Measurements from ENCODE around the gene CHPT1.

Gene CHPT1

GRCh38 chr12:101703487-101703886 lies 6.0 kb downstream of the CHPT1 start:
- Histone ChIP-seq H3K4me1 (ENCODE audit: insufficient read depth, low read length) (no peaks in the 10 kb centered on the region; the same call in 1 of the 2 replicates), H3K9me3 (ENCODE audit: insufficient read depth, low read depth, low read length) (no peaks in the 10 kb centered on the region), H3K27ac (ENCODE audit: low read length) (no peak overlapping the region), H3K27me3 (ENCODE audit: insufficient read depth, low read length) (peaks cover 3% of the 10 kb centered on the region; the same call in 1 of the 2 replicates), H3K36me3 (ENCODE audit: insufficient read depth, low read depth, low read length) (no peaks in the 10 kb centered on the region), H3K4me3 (ENCODE audit: low read length) (no peak overlapping the region), H3K9ac (ENCODE audit: low read depth, low read length) (no peak overlapping the region)

DNA sequence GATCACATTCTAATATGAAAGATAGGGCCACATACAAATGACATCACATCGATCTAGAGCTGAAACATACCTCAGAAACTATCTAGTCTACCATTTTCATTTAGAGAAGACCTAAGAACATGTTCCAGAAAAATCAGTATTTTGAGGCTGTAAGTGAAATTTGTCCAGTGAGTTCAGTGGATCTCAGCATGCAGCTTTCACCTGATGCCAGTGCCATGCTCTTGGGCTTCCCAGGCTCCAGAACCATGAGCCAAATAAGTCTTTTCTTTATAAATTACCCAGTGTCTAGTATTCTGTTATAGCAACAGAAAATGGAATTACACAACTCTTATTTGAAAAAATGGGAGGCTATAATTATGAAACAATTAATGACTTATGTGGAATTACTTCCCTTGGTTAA lies 9.0 kb downstream of the CHPT1 start:
- Histone ChIP-seq H3K4me1 (ENCODE audit: insufficient read depth, low read length) (no peaks in the 10 kb centered on the region), H3K9ac (ENCODE audit: low read depth, low read length) (no peak overlapping the region), H3K27me3 (ENCODE audit: insufficient read depth, low read length) (no peaks in the 10 kb centered on the region)

DNA sequence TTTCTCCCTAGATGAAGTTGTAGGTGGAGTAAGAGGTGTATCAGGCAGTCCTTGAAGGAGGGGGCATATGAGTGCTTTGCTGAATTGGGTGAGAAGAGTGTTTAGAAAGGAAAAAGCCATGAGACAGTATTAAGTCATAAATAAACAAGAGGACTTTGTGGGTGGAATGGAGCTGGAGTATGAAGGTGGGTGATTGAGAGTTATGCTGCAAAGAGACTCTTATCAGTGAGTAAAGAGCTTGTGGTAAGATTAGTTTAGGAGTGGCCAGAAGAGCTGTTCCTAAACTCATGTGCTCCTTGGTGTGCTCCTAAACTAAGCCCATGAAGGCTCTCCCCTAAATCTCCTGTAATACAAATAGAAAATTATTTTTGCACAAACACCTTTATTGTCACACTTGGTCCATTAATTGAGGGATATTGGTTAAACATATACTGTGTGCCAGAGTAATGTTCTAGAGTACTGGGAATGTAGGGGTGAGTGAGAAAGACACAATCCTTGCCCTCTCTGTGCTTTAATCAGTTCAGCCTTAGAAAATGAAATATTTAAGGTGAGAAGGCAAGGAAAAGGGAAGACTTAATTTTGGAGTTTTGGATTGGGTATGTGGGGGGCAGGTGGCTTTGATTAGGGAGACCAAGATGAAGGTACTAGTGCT lies 9.8 kb downstream of the CHPT1 start:
- Histone ChIP-seq H3K9me3 (ENCODE audit: insufficient read depth, low read depth, low read length) (no peaks in the 10 kb centered on the region), H3K9ac (ENCODE audit: low read depth, low read length) (no peak overlapping the region), H3K36me3 (ENCODE audit: insufficient read depth, low read depth, low read length) (no peaks in the 10 kb centered on the region), H3K27me3 (ENCODE audit: insufficient read depth, low read length) (no peaks in the 10 kb centered on the region), H3K4me3 (ENCODE audit: low read length) (no peak overlapping the region), H3K4me1 (ENCODE audit: insufficient read depth, low read length) (no peaks in the 10 kb centered on the region), H3K27ac (ENCODE audit: low read length) (no peak overlapping the region)

More for the DNA sequence above, 9.0 kb downstream of the CHPT1 start:
- Histone ChIP-seq H3K27ac (ENCODE audit: low read length) (no peak overlapping the region), H3K4me3 (ENCODE audit: low read length) (no peak overlapping the region), H3K36me3 (ENCODE audit: insufficient read depth, low read depth, low read length) (no peaks in the 10 kb centered on the region), H3K9me3 (ENCODE audit: insufficient read depth, low read depth, low read length) (no peaks in the 10 kb centered on the region)

DNA sequence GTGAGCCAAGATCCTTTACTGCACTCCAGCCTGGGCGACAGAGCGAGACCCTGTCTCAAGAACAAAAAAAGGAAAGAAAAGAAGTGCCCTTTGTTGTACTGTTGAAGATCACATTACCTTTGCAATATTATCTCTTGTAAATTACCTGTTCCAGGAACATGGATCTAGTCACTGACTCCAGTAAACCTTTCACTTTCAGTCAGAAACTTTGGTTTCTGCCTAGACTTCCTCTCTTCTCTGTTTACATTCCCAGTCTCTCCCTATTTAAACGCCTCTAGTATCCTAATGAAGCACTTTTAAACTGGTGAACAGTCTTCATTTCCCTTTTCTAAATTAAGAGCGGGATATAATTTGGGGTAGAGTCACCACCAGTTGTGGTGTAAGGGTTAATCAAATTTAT lies 12.8 kb downstream of the CHPT1 start:
- Histone ChIP-seq H3K36me3 (ENCODE audit: insufficient read depth, low read depth, low read length) (no peaks in the 10 kb centered on the region), H3K9me3 (ENCODE audit: insufficient read depth, low read depth, low read length) (no peaks in the 10 kb centered on the region), H3K27ac (ENCODE audit: low read length) (no peak overlapping the region), H3K4me1 (ENCODE audit: insufficient read depth, low read length) (no peaks in the 10 kb centered on the region), H3K9ac (ENCODE audit: low read depth, low read length) (no peak overlapping the region), H3K27me3 (ENCODE audit: insufficient read depth, low read length) (no peaks in the 10 kb centered on the region), H3K4me3 (ENCODE audit: low read length) (no peak overlapping the region)

DNA sequence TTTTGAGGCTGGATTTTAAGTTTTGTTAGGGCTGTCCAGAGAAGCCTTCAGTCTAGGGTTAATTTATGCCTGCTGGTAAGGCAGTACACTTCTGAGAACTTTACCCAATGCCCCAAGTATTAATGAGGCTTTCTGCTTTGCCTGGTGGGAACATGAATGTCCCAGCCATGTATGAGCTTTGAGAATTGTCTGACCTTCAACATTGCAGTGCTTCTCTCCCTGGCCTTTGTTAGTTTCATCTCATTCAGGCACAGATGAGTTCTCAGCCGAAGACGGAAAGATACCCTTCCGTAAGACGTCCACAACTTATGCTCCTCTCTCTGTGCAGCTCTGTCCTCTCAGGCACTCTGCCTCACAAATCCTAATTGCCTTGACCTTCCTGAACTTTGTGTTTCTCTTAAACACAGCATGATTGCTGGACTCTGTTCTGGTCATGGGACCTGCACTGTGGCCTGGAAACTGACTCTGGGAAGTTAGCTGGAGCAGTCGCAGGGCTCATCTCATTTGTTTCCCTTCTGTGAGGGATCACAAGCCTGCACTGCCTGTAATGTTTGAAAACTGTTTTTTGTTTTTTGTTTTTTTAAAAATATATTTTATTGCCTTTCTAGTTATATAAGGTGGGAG lies 15.7 kb downstream of the CHPT1 start:
- Histone ChIP-seq H3K27me3 (ENCODE audit: insufficient read depth, low read length) (no peaks in the 10 kb centered on the region), H3K36me3 (ENCODE audit: insufficient read depth, low read depth, low read length) (no peaks in the 10 kb centered on the region), H3K4me1 (ENCODE audit: insufficient read depth, low read length) (no peaks in the 10 kb centered on the region), H3K4me3 (ENCODE audit: low read length) (no peak overlapping the region), H3K9me3 (ENCODE audit: insufficient read depth, low read depth, low read length) (no peaks in the 10 kb centered on the region), H3K27ac (ENCODE audit: low read length) (no peak overlapping the region), H3K9ac (ENCODE audit: low read depth, low read length) (no peak overlapping the region)

DNA sequence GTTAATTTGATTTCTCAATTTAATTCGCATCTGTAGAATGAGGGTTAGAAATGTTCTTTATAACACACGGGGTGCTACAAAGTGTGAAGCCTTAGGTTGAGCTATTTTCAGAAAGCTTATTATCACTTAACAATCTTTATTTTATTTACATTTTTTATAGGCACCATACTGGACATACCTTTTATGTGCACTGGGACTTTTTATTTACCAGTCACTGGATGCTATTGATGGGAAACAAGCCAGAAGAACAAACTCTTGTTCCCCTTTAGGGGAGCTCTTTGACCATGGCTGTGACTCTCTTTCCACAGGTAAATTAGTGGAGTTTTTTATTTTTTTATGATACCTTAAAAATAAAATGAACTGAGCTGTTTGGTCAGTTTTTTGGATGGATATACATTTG lies 16.5 kb downstream of the CHPT1 start:
- Histone ChIP-seq H3K36me3 (ENCODE audit: insufficient read depth, low read depth, low read length) (no peaks in the 10 kb centered on the region), H3K9ac (ENCODE audit: low read depth, low read length) (no peak overlapping the region), H3K4me3 (ENCODE audit: low read length) (no peak overlapping the region), H3K4me1 (ENCODE audit: insufficient read depth, low read length) (no peaks in the 10 kb centered on the region), H3K9me3 (ENCODE audit: insufficient read depth, low read depth, low read length) (no peaks in the 10 kb centered on the region), H3K27me3 (ENCODE audit: insufficient read depth, low read length) (no peaks in the 10 kb centered on the region), H3K27ac (ENCODE audit: low read length) (no peak overlapping the region)

- no peaks in the 10 kb centered on the region for H3K36me3 ChIP-seq (ENCODE audit: insufficient read depth, low read depth, low read length)
- no peak overlapping the region for H3K4me3 ChIP-seq (ENCODE audit: low read length)
- H3K9me3 ChIP-seq (ENCODE audit: insufficient read depth, low read depth, low read length) = no peaks in the 10 kb centered on the region
- no peaks in the 10 kb centered on the region for H3K4me1 ChIP-seq (ENCODE audit: insufficient read depth, low read length)
- no peak overlapping the region for H3K9ac ChIP-seq (ENCODE audit: low read depth, low read length)
- no peaks in the 10 kb centered on the region for H3K27me3 ChIP-seq (ENCODE audit: insufficient read depth, low read length)
- no peak overlapping the region for H3K27ac ChIP-seq (ENCODE audit: low read length)
These were observed 17.5 kb downstream of the CHPT1 start for GRCh38 chr12:101714877-101715444.

DNA sequence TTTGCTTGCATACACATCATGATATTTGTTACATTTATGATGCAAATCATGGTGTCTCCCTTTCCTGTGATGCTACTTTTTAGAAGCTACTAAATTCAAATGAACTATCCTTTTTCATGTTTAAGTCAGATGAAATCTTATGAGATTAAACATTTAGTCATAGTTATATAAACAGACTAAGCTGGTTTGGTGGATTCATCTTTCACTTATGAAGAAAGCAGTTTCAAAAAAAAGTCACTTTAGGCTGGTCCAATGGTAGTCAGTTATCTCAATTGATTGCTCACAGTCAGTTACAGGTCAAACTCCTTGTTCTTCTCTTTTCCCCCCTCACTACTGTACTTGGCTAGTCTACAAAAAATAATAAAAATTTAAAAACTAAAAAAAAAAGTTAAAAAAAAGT lies 22.1 kb downstream of the CHPT1 start:
- no peak overlapping the region for H3K9ac ChIP-seq (ENCODE audit: low read depth, low read length)
- no peaks in the 10 kb centered on the region for H3K9me3 ChIP-seq (ENCODE audit: insufficient read depth, low read depth, low read length)
- no peaks in the 10 kb centered on the region for H3K27me3 ChIP-seq (ENCODE audit: insufficient read depth, low read length)
- no peak overlapping the region for H3K4me3 ChIP-seq (ENCODE audit: low read length)
- no peaks in the 10 kb centered on the region for H3K4me1 ChIP-seq (ENCODE audit: insufficient read depth, low read length)
- H3K27ac ChIP-seq (ENCODE audit: low read length) = no peak overlapping the region
- H3K36me3 ChIP-seq (ENCODE audit: insufficient read depth, low read depth, low read length) = no peaks in the 10 kb centered on the region

- H3K36me3 ChIP-seq (ENCODE audit: insufficient read depth, low read depth, low read length) = no peaks in the 10 kb centered on the region
- H3K9me3 ChIP-seq (ENCODE audit: insufficient read depth, low read depth, low read length) = no peaks in the 10 kb centered on the region
- no peaks in the 10 kb centered on the region for H3K4me1 ChIP-seq (ENCODE audit: insufficient read depth, low read length)
- H3K9ac ChIP-seq (ENCODE audit: low read depth, low read length) = no peak overlapping the region
- no peak overlapping the region for H3K27ac ChIP-seq (ENCODE audit: low read length)
- no peaks in the 10 kb centered on the region for H3K27me3 ChIP-seq (ENCODE audit: insufficient read depth, low read length)
- no peak overlapping the region for H3K4me3 ChIP-seq (ENCODE audit: low read length)
These were observed 22.7 kb downstream of the CHPT1 start for GRCh38 chr12:101720118-101720517.

DNA sequence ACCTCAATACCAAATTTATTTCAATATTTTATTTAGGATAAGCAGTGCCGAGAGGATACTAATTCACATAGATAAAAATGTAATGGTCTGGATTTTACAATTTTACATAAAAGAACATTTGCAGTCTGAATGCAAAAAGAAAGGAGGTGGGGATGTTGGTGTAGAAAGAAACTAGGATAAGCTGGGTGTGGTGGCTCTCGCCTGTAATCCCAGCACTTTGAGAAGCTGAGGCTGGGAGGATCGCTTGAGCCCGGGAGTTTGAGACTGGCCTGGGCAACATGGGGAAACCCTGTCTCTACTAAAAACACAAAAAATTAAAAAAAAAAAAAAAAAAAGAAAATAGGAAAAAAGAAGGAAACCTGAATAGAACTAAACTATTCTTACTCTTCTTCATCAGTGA lies 25.0 kb downstream of the CHPT1 start:
- Histone ChIP-seq H3K9ac (ENCODE audit: low read depth, low read length) (no peak overlapping the region), H3K4me1 (ENCODE audit: insufficient read depth, low read length) (no peaks in the 10 kb centered on the region), H3K36me3 (ENCODE audit: insufficient read depth, low read depth, low read length) (peaks cover 15% of the 10 kb centered on the region), H3K4me3 (ENCODE audit: low read length) (no peak overlapping the region), H3K27me3 (ENCODE audit: insufficient read depth, low read length) (no peaks in the 10 kb centered on the region), H3K27ac (ENCODE audit: low read length) (no peak overlapping the region), H3K9me3 (ENCODE audit: insufficient read depth, low read depth, low read length) (no peaks in the 10 kb centered on the region)

GRCh38 chr12:101727098-101727497 lies 29.7 kb downstream of the CHPT1 start:
- H3K36me3 ChIP-seq (ENCODE audit: insufficient read depth, low read depth, low read length) = peaks cover 21% of the 10 kb centered on the region
- H3K27me3 ChIP-seq (ENCODE audit: insufficient read depth, low read length) = no peaks in the 10 kb centered on the region
- H3K9me3 ChIP-seq (ENCODE audit: insufficient read depth, low read depth, low read length) = no peaks in the 10 kb centered on the region
- no peak overlapping the region for H3K27ac ChIP-seq (ENCODE audit: low read length)
- no peak overlapping the region for H3K9ac ChIP-seq (ENCODE audit: low read depth, low read length)
- no peaks in the 10 kb centered on the region for H3K4me1 ChIP-seq (ENCODE audit: insufficient read depth, low read length)
- no peak overlapping the region for H3K4me3 ChIP-seq (ENCODE audit: low read length)

- no peaks in the 10 kb centered on the region for H3K9me3 ChIP-seq (ENCODE audit: insufficient read depth, low read depth, low read length)
- peaks cover 21% of the 10 kb centered on the region for H3K36me3 ChIP-seq (ENCODE audit: insufficient read depth, low read depth, low read length)
- H3K9ac ChIP-seq (ENCODE audit: low read depth, low read length) = no peak overlapping the region
- no peak overlapping the region for H3K4me3 ChIP-seq (ENCODE audit: low read length)
- no peak overlapping the region for H3K27ac ChIP-seq (ENCODE audit: low read length)
- no peaks in the 10 kb centered on the region for H3K27me3 ChIP-seq (ENCODE audit: insufficient read depth, low read length)
- no peaks in the 10 kb centered on the region for H3K4me1 ChIP-seq (ENCODE audit: insufficient read depth, low read length)
These were observed 32.4 kb downstream of the CHPT1 start for GRCh38 chr12:101729842-101730241.
